GM23338 (cell line): ENCODE data around the gene KDM6A. TPM values are rescaled to one million over a fixed set of nuclear protein-coding genes. Genes with fewer than 3 reads are reported as not detected.

Source experiments
- ATAC-seq: fragments of 200-7000 bp; cut with Tn5 transposase; 3 replicates; pipeline ENCODE4 v1.9.1; 2020
- DNase-seq: peaks from one replicate; pipeline ENCODE4 v3.0.0-alpha.2; 2015; ENCODE audit warnings: low spot score
- H2AFZ ChIP-seq: fragments of 200-600 bp; sonication (generic); 2 replicates; pipeline ENCODE4 v1.8.0; 2016; ENCODE audit warnings: antibody characterized with exemption, mild to moderate bottlenecking, moderate library complexity
- H3F3A ChIP-seq: fragments of 200-600 bp; sonication (generic); replicated peaks from 2 replicates; pipeline ENCODE4 v1.8.0; 2017; ENCODE audit warnings: antibody characterized with exemption, mixed run types, low read depth
- H3K27ac ChIP-seq: fragments of 200-600 bp; sonication (generic); 2 replicates; pipeline ENCODE4 v1.6.1; 2016; ENCODE audit warnings: low read depth
- H3K27me3 ChIP-seq: fragments of 200-600 bp; sonication (generic); 2 replicates; pipeline ENCODE4 v1.8.0; 2016; ENCODE audit warnings: mild to moderate bottlenecking, mixed run types, moderate library complexity; ENCODE audit not compliant: insufficient read depth
- H3K36me3 ChIP-seq: fragments of 200-600 bp; sonication (generic); 2 replicates; pipeline ENCODE4 v1.8.0; 2016; ENCODE audit warnings: mild to moderate bottlenecking; ENCODE audit not compliant: insufficient read depth
- H3K4me1 ChIP-seq: fragments of 200-600 bp; sonication (generic); 2 replicates; pipeline ENCODE4 v1.8.0; 2016; ENCODE audit warnings: mild to moderate bottlenecking, moderate library complexity; ENCODE audit not compliant: insufficient read depth
- H3K4me2 ChIP-seq: fragments of 200-600 bp; sonication (generic); 2 replicates; pipeline ENCODE4 v1.7.1; 2017; ENCODE audit warnings: mixed run types
- H3K4me3 ChIP-seq: fragments of 200-600 bp; sonication (generic); 2 replicates; pipeline ENCODE4 v1.6.1; 2016; ENCODE audit warnings: mixed run types
- H3K79me2 ChIP-seq: fragments of 200-600 bp; sonication (generic); replicated peaks from 2 replicates; pipeline ENCODE4 v1.8.0; 2017; ENCODE audit warnings: mild to moderate bottlenecking; ENCODE audit not compliant: insufficient read depth
- H3K9me2 ChIP-seq: fragments of 200-600 bp; sonication (generic); 2 replicates; pipeline ENCODE4 v1.8.0; 2017; ENCODE audit not compliant: insufficient read depth
- H4K20me1 ChIP-seq: fragments of 200-600 bp; sonication (generic); replicated peaks from 2 replicates; pipeline ENCODE4 v1.8.0; 2017; ENCODE audit warnings: mild to moderate bottlenecking; ENCODE audit not compliant: insufficient read depth
- H3K27ac Mint-ChIP-seq: 2 replicates; pipeline ENCODE4 v1.8.0; 2020; ENCODE audit warnings: inconsistent platforms, mild to moderate bottlenecking, moderate library complexity, mixed read lengths
- H3K27me3 Mint-ChIP-seq: 3 replicates; pipeline ENCODE4 v1.8.0; 2022; ENCODE audit warnings: low read depth, mild to moderate bottlenecking, moderate library complexity, mixed read lengths, inconsistent platforms; ENCODE audit not compliant: insufficient read depth, poor library complexity
- H3K36me3 Mint-ChIP-seq: 3 replicates; pipeline ENCODE4 v1.8.0; 2021; ENCODE audit warnings: low read depth, mild to moderate bottlenecking, inconsistent platforms, moderate library complexity, mixed read lengths
- H3K4me1 Mint-ChIP-seq: 3 replicates; pipeline ENCODE4 v1.8.0; 2020; ENCODE audit warnings: mild to moderate bottlenecking, inconsistent platforms, mixed read lengths
- H3K4me3 Mint-ChIP-seq: 3 replicates; pipeline ENCODE4 v1.8.0; 2021; ENCODE audit warnings: moderate library complexity, mild to moderate bottlenecking, inconsistent platforms, mixed read lengths
- H3K9me3 Mint-ChIP-seq: 3 replicates; pipeline ENCODE4 v1.8.0; 2020; ENCODE audit warnings: moderate library complexity, mild to moderate bottlenecking, inconsistent platforms, mixed read lengths
- CREB1 ChIP-seq: fragments of 250-450 bp; sonication (Bioruptor Pico); IDR thresholded peaks from 2 replicates; pipeline ENCODE4 v1.5.0; 2020; ENCODE audit warnings: low read depth, mild to moderate bottlenecking, moderate library complexity
- EZH2 ChIP-seq: fragments of 200-600 bp; sonication (generic); IDR thresholded peaks from one replicate; pipeline ENCODE4 v1.8.0; 2017; ENCODE audit warnings: antibody characterized with exemption, mild to moderate bottlenecking, low read depth; ENCODE audit not compliant: unreplicated experiment
- EZH2phosphoT487 ChIP-seq: fragments of 200-600 bp; sonication (generic); IDR thresholded peaks from one replicate; pipeline ENCODE4 v1.8.1; 2018; ENCODE audit warnings: antibody characterized with exemption; ENCODE audit not compliant: unreplicated experiment
- JUNB ChIP-seq: IDR thresholded peaks from one replicate; pipeline ENCODE4 v1.6.1; 2016; ENCODE audit warnings: antibody characterized with exemption; ENCODE audit not compliant: unreplicated experiment
- NANOG ChIP-seq: IDR thresholded peaks from 2 replicates; pipeline ENCODE4 v1.6.1; 2016; ENCODE audit warnings: antibody characterized with exemption, borderline replicate concordance
- POLR2AphosphoS5 ChIP-seq: IDR thresholded peaks from 2 replicates; pipeline ENCODE4 v1.6.1; 2016; ENCODE audit warnings: antibody characterized with exemption, low read depth
- STAT1 ChIP-seq: IDR thresholded peaks from one replicate; pipeline ENCODE4 v1.6.1; 2016; ENCODE audit warnings: antibody characterized with exemption; ENCODE audit not compliant: unreplicated experiment
- ZNF114 ChIP-seq: fragments of 250-450 bp; sonication (Bioruptor Pico); IDR thresholded peaks from 2 replicates; pipeline ENCODE4 v1.5.0; 2020; ENCODE audit warnings: mild to moderate bottlenecking, moderate library complexity
- ZNF331 ChIP-seq: fragments of 250-450 bp; sonication (Bioruptor Pico); IDR thresholded peaks from 2 replicates; pipeline ENCODE4 v1.5.0; 2020; ENCODE audit warnings: low read depth, mild to moderate bottlenecking, moderate library complexity
- ZNF462 ChIP-seq: fragments of 250-450 bp; sonication (Bioruptor Pico); IDR thresholded peaks from 2 replicates; pipeline ENCODE4 v1.5.0; 2020; ENCODE audit warnings: mild to moderate bottlenecking, moderate library complexity
- polyA plus RNA-seq: library from polyadenylated mRNA; unstranded; fragments of >200 nt; fragmentation: Nextera tagmentation; extraction: Ambion mirVana; gene quantifications from 2 replicates; pipeline ENCODE4 v1.2.1, GENCODE V29; 2016
- total RNA-seq: library from RNA; depleted of rRNA; stranded (reverse); fragments of >200 nt; shearing (Covaris generic); gene quantifications from 2 replicates; pipeline ENCODE4 v1.2.3, GENCODE V29; 2014
- TF ChIP-seq, protein P1 (sequence below): IDR thresholded peaks from 2 replicates; pipeline ENCODE4 v1.6.1; 2016; ENCODE audit warnings: antibody characterized with exemption
- TF ChIP-seq, protein P2 (sequence below): IDR thresholded peaks from one replicate; pipeline ENCODE4 v1.6.1; 2018; ENCODE audit warnings: antibody characterized with exemption; ENCODE audit not compliant: unreplicated experiment
- TF ChIP-seq, protein P3 (sequence below), 2 experiments: fragments of 200-600 bp in 1 of 2; sonication (generic) in 1 of 2; conservative IDR thresholded peaks; 2 replicates each; pipeline versions ENCODE4 v1.5.1 to v1.6.1; 2016 to 2017; ENCODE audit warnings: antibody characterized with exemption in 2 of 2, low read depth in 2 of 2, mild to moderate bottlenecking in 2 of 2, moderate library complexity in 1 of 2

Gene KDM6A
- total and polyA plus RNA-seq, 2 experiments from 2014 or later, result 22.8 to 102 TPM

DNA sequence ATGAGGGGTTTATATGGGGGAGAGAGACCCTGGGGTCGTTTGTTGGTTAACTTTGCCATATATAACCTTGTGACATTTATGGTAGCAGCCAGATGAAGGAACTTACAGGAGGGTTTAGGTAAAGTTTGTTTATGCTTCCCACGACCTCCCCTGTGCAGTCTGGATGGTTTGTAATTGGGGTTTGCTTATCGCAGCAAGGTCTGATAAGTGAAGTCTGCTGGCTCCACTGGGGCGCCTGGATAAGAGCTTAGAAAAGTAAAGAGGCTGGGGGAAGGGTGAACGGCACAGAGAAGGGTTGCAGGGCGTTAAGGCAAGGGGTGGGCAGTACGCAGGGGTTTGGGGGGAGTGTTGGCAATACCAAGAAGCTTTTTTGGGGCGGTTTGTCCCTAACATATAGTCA, 98.7 kb downstream of the KDM6A start:
- Mint-ChIP-seq H3K9me3 (peaks cover 35% of the 10 kb centered on the region), H3K27ac (peak overlapping the region; percentile 23; the same call in 1 of the 2 replicates), H3K27me3 (peaks cover 3% of the 10 kb centered on the region), H3K4me1 (peaks cover 6% of the 10 kb centered on the region; the same call in 1 of the 3 replicates), H3K36me3 (peaks cover 84% of the 10 kb centered on the region), H3K4me3 (no peak overlapping the region)
- TF ChIP-seq ZNF331 (CRISPR knock-in tag) (no peak), STAT1 (no peak), ZNF114 (CRISPR knock-in tag) (no peak), ZNF462 (CRISPR knock-in tag) (no peak), EZH2phosphoT487 (no peak), POLR2AphosphoS5 (no peak), NANOG (no peak), CREB1 (CRISPR knock-in tag) (no peak), JUNB (no peak), EZH2 (no peak)
- TF ChIP-seq, protein P1, sequence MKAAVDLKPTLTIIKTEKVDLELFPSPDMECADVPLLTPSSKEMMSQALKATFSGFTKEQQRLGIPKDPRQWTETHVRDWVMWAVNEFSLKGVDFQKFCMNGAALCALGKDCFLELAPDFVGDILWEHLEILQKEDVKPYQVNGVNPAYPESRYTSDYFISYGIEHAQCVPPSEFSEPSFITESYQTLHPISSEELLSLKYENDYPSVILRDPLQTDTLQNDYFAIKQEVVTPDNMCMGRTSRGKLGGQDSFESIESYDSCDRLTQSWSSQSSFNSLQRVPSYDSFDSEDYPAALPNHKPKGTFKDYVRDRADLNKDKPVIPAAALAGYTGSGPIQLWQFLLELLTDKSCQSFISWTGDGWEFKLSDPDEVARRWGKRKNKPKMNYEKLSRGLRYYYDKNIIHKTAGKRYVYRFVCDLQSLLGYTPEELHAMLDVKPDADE, result no peak
- TF ChIP-seq, protein P2, sequence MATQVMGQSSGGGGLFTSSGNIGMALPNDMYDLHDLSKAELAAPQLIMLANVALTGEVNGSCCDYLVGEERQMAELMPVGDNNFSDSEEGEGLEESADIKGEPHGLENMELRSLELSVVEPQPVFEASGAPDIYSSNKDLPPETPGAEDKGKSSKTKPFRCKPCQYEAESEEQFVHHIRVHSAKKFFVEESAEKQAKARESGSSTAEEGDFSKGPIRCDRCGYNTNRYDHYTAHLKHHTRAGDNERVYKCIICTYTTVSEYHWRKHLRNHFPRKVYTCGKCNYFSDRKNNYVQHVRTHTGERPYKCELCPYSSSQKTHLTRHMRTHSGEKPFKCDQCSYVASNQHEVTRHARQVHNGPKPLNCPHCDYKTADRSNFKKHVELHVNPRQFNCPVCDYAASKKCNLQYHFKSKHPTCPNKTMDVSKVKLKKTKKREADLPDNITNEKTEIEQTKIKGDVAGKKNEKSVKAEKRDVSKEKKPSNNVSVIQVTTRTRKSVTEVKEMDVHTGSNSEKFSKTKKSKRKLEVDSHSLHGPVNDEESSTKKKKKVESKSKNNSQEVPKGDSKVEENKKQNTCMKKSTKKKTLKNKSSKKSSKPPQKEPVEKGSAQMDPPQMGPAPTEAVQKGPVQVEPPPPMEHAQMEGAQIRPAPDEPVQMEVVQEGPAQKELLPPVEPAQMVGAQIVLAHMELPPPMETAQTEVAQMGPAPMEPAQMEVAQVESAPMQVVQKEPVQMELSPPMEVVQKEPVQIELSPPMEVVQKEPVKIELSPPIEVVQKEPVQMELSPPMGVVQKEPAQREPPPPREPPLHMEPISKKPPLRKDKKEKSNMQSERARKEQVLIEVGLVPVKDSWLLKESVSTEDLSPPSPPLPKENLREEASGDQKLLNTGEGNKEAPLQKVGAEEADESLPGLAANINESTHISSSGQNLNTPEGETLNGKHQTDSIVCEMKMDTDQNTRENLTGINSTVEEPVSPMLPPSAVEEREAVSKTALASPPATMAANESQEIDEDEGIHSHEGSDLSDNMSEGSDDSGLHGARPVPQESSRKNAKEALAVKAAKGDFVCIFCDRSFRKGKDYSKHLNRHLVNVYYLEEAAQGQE, result no peak
- TF ChIP-seq, protein P3, sequence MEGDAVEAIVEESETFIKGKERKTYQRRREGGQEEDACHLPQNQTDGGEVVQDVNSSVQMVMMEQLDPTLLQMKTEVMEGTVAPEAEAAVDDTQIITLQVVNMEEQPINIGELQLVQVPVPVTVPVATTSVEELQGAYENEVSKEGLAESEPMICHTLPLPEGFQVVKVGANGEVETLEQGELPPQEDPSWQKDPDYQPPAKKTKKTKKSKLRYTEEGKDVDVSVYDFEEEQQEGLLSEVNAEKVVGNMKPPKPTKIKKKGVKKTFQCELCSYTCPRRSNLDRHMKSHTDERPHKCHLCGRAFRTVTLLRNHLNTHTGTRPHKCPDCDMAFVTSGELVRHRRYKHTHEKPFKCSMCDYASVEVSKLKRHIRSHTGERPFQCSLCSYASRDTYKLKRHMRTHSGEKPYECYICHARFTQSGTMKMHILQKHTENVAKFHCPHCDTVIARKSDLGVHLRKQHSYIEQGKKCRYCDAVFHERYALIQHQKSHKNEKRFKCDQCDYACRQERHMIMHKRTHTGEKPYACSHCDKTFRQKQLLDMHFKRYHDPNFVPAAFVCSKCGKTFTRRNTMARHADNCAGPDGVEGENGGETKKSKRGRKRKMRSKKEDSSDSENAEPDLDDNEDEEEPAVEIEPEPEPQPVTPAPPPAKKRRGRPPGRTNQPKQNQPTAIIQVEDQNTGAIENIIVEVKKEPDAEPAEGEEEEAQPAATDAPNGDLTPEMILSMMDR (conservative IDR thresholded peaks at IDR 0.05; ENCODE audit: low read depth in 2 of 2), result no peak
- H3K79me2 ChIP-seq, result peaks cover 100% of the 10 kb centered on the region
- no peak overlapping the region for H3K4me3 ChIP-seq
- H3K9me2 ChIP-seq, result no peaks in the 10 kb centered on the region
- no peak overlapping the region for H3K4me2 ChIP-seq
- H3K4me1 ChIP-seq, result 0 out of 2 replicates have a peak, but pooled peaks cover 3% of the 10 kb centered on the region
- H2AFZ ChIP-seq, result no peak overlapping the region
- H3K36me3 ChIP-seq, result no peaks in the 10 kb centered on the region; the same call in 1 of the 2 replicates
- H3F3A ChIP-seq, result no peaks in the 10 kb centered on the region
- no peak overlapping the region for H3K27ac ChIP-seq
- peaks cover 7% of the 10 kb centered on the region; the same call in 1 of the 2 replicates for H4K20me1 ChIP-seq
- no peaks in the 10 kb centered on the region for H3K27me3 ChIP-seq
- ATAC-seq (no peak), DNase-seq (no peak)
